Myocyte (in vitro differentiated cells): ENCODE data around the gene HMG20B. TPM values are rescaled to one million over a fixed set of nuclear protein-coding genes. Genes with fewer than 3 reads are reported as not detected.

Experiments used
- DNase-seq: peaks from one replicate; pipeline ENCODE4 v3.0.0-alpha.2; 2012; ENCODE audit warnings: low read depth
- total RNA-seq: library from RNA; depleted of rRNA; stranded (reverse); fragments of >200 nt; gene quantifications from 2 replicates; pipeline ENCODE4 v1.2.3, GENCODE V29; 2014

HMG20B gene
- total RNA-seq, 1 donor from 2014 or later: 99.9 TPM

GRCh38 chr19:3618811-3619630 lies 46.3 kb downstream of the HMG20B start:
- DNase-seq: no peak

- no peak for DNase-seq
Observed at GRCh38 chr19:3619631-3620012, 46.9 kb downstream of the HMG20B start.

GRCh38 chr19:3620145-3620816 lies 47.5 kb downstream of the HMG20B start:
- no peak for DNase-seq

GRCh38 chr19:3620817-3621547 lies 48.2 kb downstream of the HMG20B start:
- no peak for DNase-seq

GRCh38 chr19:3621689-3622088 lies 48.9 kb downstream of the HMG20B start:
- no peak for DNase-seq

GRCh38 chr19:3622224-3622623 lies 49.5 kb downstream of the HMG20B start:
- DNase-seq: no peak

- no peak for DNase-seq
Observed at GRCh38 chr19:3623716-3624115, 51.0 kb downstream of the HMG20B start.

- no peak for DNase-seq
Observed at GRCh38 chr19:3625996-3626472, 53.3 kb downstream of the HMG20B start.

GRCh38 chr19:3626473-3627350 lies 54.0 kb downstream of the HMG20B start, which contains the start of gene CACTIN:
Gene CACTIN (minus strand): TSS chr19:3626790. CDS start chr19:3626762, 28 bp downstream.
- DNase-seq: peak; percentile 99

- no peak for DNase-seq
Observed at GRCh38 chr19:3627351-3627723, 54.6 kb downstream of the HMG20B start.

Other genes starting within 250 kb of the HMG20B start
- 71.4 and 82.9 TPM in 2 replicates for gene NFIC, start 206.4 kb upstream of the HMG20B start, total RNA-seq
- gene SMIM24, start 92.4 kb upstream of the HMG20B start, total RNA-seq: not detected in 2 replicates
- gene SMIM44, start 89.5 kb upstream of the HMG20B start, total RNA-seq: not detected in 2 replicates
- 17.5 and 24.1 TPM in 2 replicates for gene DOHH, start 72.3 kb upstream of the HMG20B start, total RNA-seq
- 33.8 and 49.4 TPM in 2 replicates for gene FZR1, start 66.6 kb upstream of the HMG20B start, total RNA-seq
- not detected in 2 replicates for gene TEKTIP1, start 33.8 kb upstream of the HMG20B start, total RNA-seq
- gene MFSD12, start 15.4 kb upstream of the HMG20B start, total RNA-seq: 107 and 146 TPM in 2 replicates
- 0.19 and 0.31 TPM in 2 replicates for gene GIPC3, start 12.5 kb downstream of the HMG20B start, total RNA-seq
- 0.16 and 0.26 TPM in 2 replicates for gene TBXA2R, start 33.9 kb downstream of the HMG20B start, total RNA-seq
- 33.8 and 34.9 TPM in 2 replicates for gene CACTIN, start 53.8 kb downstream of the HMG20B start, total RNA-seq
- gene PIP5K1C, start 127.5 kb downstream of the HMG20B start, total RNA-seq: 17.9 and 22.8 TPM in 2 replicates
- gene TJP3, start 135.4 kb downstream of the HMG20B start, total RNA-seq: not detected in 2 replicates
- 23.3 and 35.0 TPM in 2 replicates for gene APBA3, start 188.7 kb downstream of the HMG20B start, total RNA-seq
- gene MRPL54, start 189.7 kb downstream of the HMG20B start, total RNA-seq: 30.4 and 41.9 TPM in 2 replicates
- not detected in 2 replicates for gene RAX2, start 199.3 kb downstream of the HMG20B start, total RNA-seq
- gene MATK, start 213.4 kb downstream of the HMG20B start, total RNA-seq: not detected in 2 replicates